Right forelimb (tissue), 1 donor: ENCODE results near the gene TMCC2.

Experiments used
- DNase-seq: peaks from one replicate; pipeline ENCODE4 v3.0.0-alpha.2; 2018

Gene TMCC2

GRCh38 chr1:205309741-205310140 is 82.0 kb downstream of the TMCC2 start:
- no peak for DNase-seq

- no peak for DNase-seq
Observed at GRCh38 chr1:205310976-205311704, 83.4 kb downstream of the TMCC2 start.

- no peak for DNase-seq
Observed at GRCh38 chr1:205312866-205313562, 85.3 kb downstream of the TMCC2 start.

GRCh38 chr1:205313563-205314308 is 86.0 kb downstream of the TMCC2 start:
- DNase-seq: peak; percentile 60

GRCh38 chr1:205315008-205315618 is 87.4 kb downstream of the TMCC2 start:
- no peak for DNase-seq

- DNase-seq: no peak
Observed at GRCh38 chr1:205316161-205316566, 88.4 kb downstream of the TMCC2 start.

GRCh38 chr1:205317311-205317917 is 89.7 kb downstream of the TMCC2 start:
- DNase-seq: no peak

GRCh38 chr1:205318231-205318991 is 90.7 kb downstream of the TMCC2 start:
- DNase-seq: no peak

- DNase-seq: no peak
Observed at GRCh38 chr1:205319081-205320018, 91.6 kb downstream of the TMCC2 start.

GRCh38 chr1:205321162-205321958 is 93.6 kb downstream of the TMCC2 start, which contains the start of gene NUAK2:
TSS of gene NUAK2 (minus strand) at chr1:205321745. CDS start at chr1:205321628, 117 bp downstream.
- peak; percentile 85 for DNase-seq

- no peak for DNase-seq
Observed at GRCh38 chr1:205321959-205322283, 94.2 kb downstream of the TMCC2 start.
